H9 (cell line): ENCODE data around the gene SPAG17. TPM values are rescaled to one million over a fixed set of nuclear protein-coding genes. Genes with fewer than 3 reads are reported as not detected.

ENCODE experiments used
- DNase-seq: peaks from one replicate; pipeline ENCODE4 v3.0.0-alpha.2; 2017
- H2AFZ ChIP-seq: one replicate; pipeline ENCODE4 v1.6.1; 2013; ENCODE audit warnings: mild to moderate bottlenecking, low read length, control low read depth, moderate library complexity
- H2AK5ac ChIP-seq: 2 replicates; pipeline ENCODE4 v1.6.1; 2013; ENCODE audit warnings: low read length, control low read depth, mixed read lengths; ENCODE audit not compliant: insufficient read length
- H2BK120ac ChIP-seq: one replicate; pipeline ENCODE4 v1.6.1; 2013; ENCODE audit warnings: low read depth, mild to moderate bottlenecking, low read length, control low read depth, inconsistent platforms; ENCODE audit not compliant: poor library complexity, severe bottlenecking
- H2BK12ac ChIP-seq: 2 replicates; pipeline ENCODE4 v1.6.1; 2013; ENCODE audit warnings: low read length, control low read depth, mixed read lengths, low read depth; ENCODE audit not compliant: insufficient read length
- H2BK15ac ChIP-seq: 2 replicates; pipeline ENCODE4 v1.6.1; 2013; ENCODE audit warnings: low read depth, low read length, control low read depth
- H2BK20ac ChIP-seq: one replicate; pipeline ENCODE4 v1.6.1; 2013; ENCODE audit warnings: low read depth, mild to moderate bottlenecking, low read length, control low read depth, inconsistent platforms; ENCODE audit not compliant: poor library complexity, severe bottlenecking
- H2BK5ac ChIP-seq: 2 replicates; pipeline ENCODE4 v1.6.1; 2013; ENCODE audit warnings: low read length, control low read depth, mixed read lengths; ENCODE audit not compliant: insufficient read length
- H3K14ac ChIP-seq: 2 replicates; pipeline ENCODE4 v1.6.1; 2013; ENCODE audit warnings: low read length, control low read depth; ENCODE audit not compliant: insufficient read depth
- H3K18ac ChIP-seq: 2 replicates; pipeline ENCODE4 v1.6.1; 2013; ENCODE audit warnings: low read depth, mild to moderate bottlenecking, mixed read lengths, low read length, control low read depth; ENCODE audit not compliant: insufficient read length
- H3K23ac ChIP-seq: 2 replicates; pipeline ENCODE4 v1.6.1; 2013; ENCODE audit warnings: low read length, control low read depth, mixed read lengths, low read depth; ENCODE audit not compliant: insufficient read length
- H3K23me2 ChIP-seq: 2 replicates; pipeline ENCODE4 v1.6.1; 2013; ENCODE audit warnings: low read depth, mild to moderate bottlenecking, mixed read lengths, low read length, control low read depth; ENCODE audit not compliant: insufficient read length, poor library complexity, severe bottlenecking
- H3K27ac ChIP-seq: 2 replicates; pipeline ENCODE4 v1.5.1; 2013; ENCODE audit warnings: low read length, control low read depth, mixed read lengths, low read depth; ENCODE audit not compliant: insufficient read length
- H3K27me3 ChIP-seq: 2 replicates; pipeline ENCODE4 v1.6.1; 2013; ENCODE audit warnings: low read length, control low read depth, inconsistent platforms; ENCODE audit not compliant: insufficient read depth
- H3K4ac ChIP-seq: 2 replicates; pipeline ENCODE4 v1.6.1; 2013; ENCODE audit warnings: low read depth, mild to moderate bottlenecking, control low read depth, inconsistent platforms, low read length, moderate library complexity
- H3K4me1 ChIP-seq: 2 replicates; pipeline ENCODE4 v1.6.1; 2013; ENCODE audit warnings: low read length, control low read depth, inconsistent platforms; ENCODE audit not compliant: insufficient read depth
- H3K4me2 ChIP-seq: 2 replicates; pipeline ENCODE4 v1.6.1; 2013; ENCODE audit warnings: low read length, control low read depth, mixed read lengths; ENCODE audit not compliant: insufficient read length, insufficient read depth
- H3K56ac ChIP-seq: 2 replicates; pipeline ENCODE4 v1.6.1; 2013; ENCODE audit warnings: low read depth, mild to moderate bottlenecking, mixed read lengths, low read length, control low read depth; ENCODE audit not compliant: insufficient read length
- H3K79me1 ChIP-seq: 2 replicates; pipeline ENCODE4 v1.6.1; 2013; ENCODE audit warnings: low read depth, mild to moderate bottlenecking, moderate library complexity, low read length, control low read depth, inconsistent platforms; ENCODE audit not compliant: insufficient read depth, poor library complexity, severe bottlenecking
- H3K79me2 ChIP-seq: 2 replicates; pipeline ENCODE4 v1.6.1; 2013; ENCODE audit warnings: low read length, control low read depth, inconsistent platforms; ENCODE audit not compliant: insufficient read depth
- H3K9ac ChIP-seq: 2 replicates; pipeline ENCODE4 v1.6.1; 2013; ENCODE audit warnings: low read length, control low read depth, mixed read lengths; ENCODE audit not compliant: insufficient read length; ENCODE audit errors: extremely low read depth
- H3K9me3 ChIP-seq: one replicate; pipeline ENCODE4 v1.6.1; 2013; ENCODE audit warnings: low read depth, low read length, inconsistent platforms; ENCODE audit not compliant: control insufficient read depth
- H3T11ph ChIP-seq: one replicate; pipeline ENCODE4 v1.6.1; 2013; ENCODE audit warnings: mild to moderate bottlenecking, low read length, control low read depth, inconsistent platforms
- H4K20me1 ChIP-seq: one replicate; pipeline ENCODE4 v1.6.1; 2013; ENCODE audit not compliant: control insufficient read depth, insufficient read length, insufficient read depth
- H4K5ac ChIP-seq: 2 replicates; pipeline ENCODE4 v1.6.1; 2013; ENCODE audit warnings: low read depth, mild to moderate bottlenecking, mixed read lengths, low read length, control low read depth; ENCODE audit not compliant: insufficient read length
- H4K8ac ChIP-seq: replicated peaks from 2 replicates; pipeline ENCODE4 v1.6.1; 2013; ENCODE audit warnings: low read length, control low read depth, mixed read lengths, low read depth; ENCODE audit not compliant: insufficient read length
- H4K91ac ChIP-seq: 2 replicates; pipeline ENCODE4 v1.6.1; 2013; ENCODE audit warnings: low read depth, mild to moderate bottlenecking, moderate library complexity, mixed read lengths, low read length, control low read depth; ENCODE audit not compliant: insufficient read length
- H3K27ac Mint-ChIP-seq, 3 experiments: 2 replicates in 2 of 3; 3 replicates in 1 of 3; pipeline ENCODE4 v1.8.0; 2020 to 2021; ENCODE audit warnings: mixed read lengths in 3 of 3, mild to moderate bottlenecking in 1 of 3, moderate library complexity in 1 of 3
- H3K27me3 Mint-ChIP-seq: 2 replicates; pipeline ENCODE4 v1.8.0; 2021; ENCODE audit warnings: low read depth, mild to moderate bottlenecking, moderate library complexity, mixed read lengths
- H3K36me3 Mint-ChIP-seq, 3 experiments: 2 replicates in 2 of 3; 3 replicates in 1 of 3; pipeline ENCODE4 v1.8.0; 2020 to 2021; ENCODE audit warnings: low read depth in 3 of 3, mixed read lengths in 3 of 3; ENCODE audit not compliant: insufficient read depth in 1 of 3
- H3K4me1 Mint-ChIP-seq, 2 experiments: 2 replicates each; pipeline ENCODE4 v1.8.0; 2020; ENCODE audit warnings: mixed read lengths in 2 of 2
- H3K4me3 Mint-ChIP-seq, 2 experiments: 2 replicates in 1 of 2; 3 replicates in 1 of 2; pipeline ENCODE4 v1.8.0; 2020 to 2021; ENCODE audit warnings: mild to moderate bottlenecking in 2 of 2, mixed read lengths in 2 of 2, moderate library complexity in 1 of 2
- H3K9me3 Mint-ChIP-seq, 2 experiments: 2 replicates in 1 of 2; 3 replicates in 1 of 2; pipeline ENCODE4 v1.8.0; 2020; ENCODE audit warnings: mild to moderate bottlenecking in 2 of 2, mixed read lengths in 2 of 2, moderate library complexity in 1 of 2
- WGBS: extraction: QIAGEN DNeasy Blood & Tissue Kit; methylation state at CpG from one replicate; pipeline ENCODE4 v1.1.7; 2013; ENCODE audit warnings: missing lambda C conversion rate, low lambda C conversion rate, mixed read lengths; ENCODE audit not compliant: insufficient read length; ENCODE audit errors: extremely low coverage; 5-methylcytosine and 5-hydroxymethylcytosine counted together
- total RNA-seq: library from RNA; stranded (reverse); gene quantifications from 2 replicates; pipeline ENCODE4 v1.2.1, GENCODE V29; 2021
- TF ChIP-seq, protein P1 (sequence below): fragments of 200-600 bp; sonication (generic); conservative IDR thresholded peaks from 3 replicates; pipeline ENCODE4 v1.8.0; 2021; ENCODE audit warnings: antibody characterized with exemption, mild to moderate bottlenecking

SPAG17 gene
- total RNA-seq, 1 experiment from 2014 or later = 0.37 TPM

DNA sequence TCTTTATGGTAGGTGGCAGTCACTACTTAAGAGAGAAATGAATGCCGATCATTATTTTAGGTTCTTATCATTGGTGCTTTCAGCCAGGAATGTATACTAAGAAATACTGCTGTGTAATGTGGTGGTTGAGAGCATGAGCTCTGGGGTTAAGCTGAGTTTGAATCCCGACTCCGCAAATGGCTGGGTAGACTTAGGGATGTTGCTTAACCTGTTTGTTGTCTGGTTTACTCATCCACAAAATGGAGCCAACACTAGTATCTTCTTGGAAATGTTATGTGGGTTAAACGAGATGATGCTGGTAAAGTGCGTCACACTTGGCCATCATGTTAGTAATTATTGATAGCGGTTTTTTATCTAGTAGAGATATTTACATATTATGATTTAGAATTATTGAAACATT lies 171.7 kb downstream of the SPAG17 start:
- no peaks in the 10 kb centered on the region for H3K27me3 ChIP-seq
- no peak overlapping the region for H2BK120ac ChIP-seq
- H4K91ac ChIP-seq = no peak overlapping the region
- no CpG with 5 or more reads among the region's 6 CpGs for WGBS
- H2AK5ac ChIP-seq = no peak overlapping the region
- H3K23ac ChIP-seq = no peak overlapping the region
- no peaks in the 10 kb centered on the region for H3K4me1 ChIP-seq
- no peaks in the 10 kb centered on the region for H3K79me2 ChIP-seq
- no peak overlapping the region for H3K9ac ChIP-seq
- H3K27ac ChIP-seq = no peak overlapping the region
- no peak overlapping the region for H4K5ac ChIP-seq
- H3K79me1 ChIP-seq = no peaks in the 10 kb centered on the region
- DNase-seq = no peak
- H3K56ac ChIP-seq = no peak overlapping the region
- no peak overlapping the region for H3K4me2 ChIP-seq
- Mint-ChIP-seq H3K36me3 (no peaks in the 10 kb centered on the region), H3K27me3 (no peaks in the 10 kb centered on the region), H3K4me3 (no peak overlapping the region), H3K9me3 (no peaks in the 10 kb centered on the region), H3K27ac (no peak overlapping the region), H3K4me1 (no peaks in the 10 kb centered on the region)
- no peak overlapping the region for H2BK12ac ChIP-seq
- no peak overlapping the region for H2AFZ ChIP-seq
- no peak overlapping the region for H3K14ac ChIP-seq
- H4K8ac ChIP-seq = no peak overlapping the region
- no peak overlapping the region for H2BK20ac ChIP-seq
- H3K23me2 ChIP-seq = no peaks in the 10 kb centered on the region
- no peak overlapping the region for H3K18ac ChIP-seq
- H3K9me3 ChIP-seq = no peaks in the 10 kb centered on the region
- no peak overlapping the region for H2BK15ac ChIP-seq
- H3T11ph ChIP-seq = no peak overlapping the region
- TF ChIP-seq, protein P1, sequence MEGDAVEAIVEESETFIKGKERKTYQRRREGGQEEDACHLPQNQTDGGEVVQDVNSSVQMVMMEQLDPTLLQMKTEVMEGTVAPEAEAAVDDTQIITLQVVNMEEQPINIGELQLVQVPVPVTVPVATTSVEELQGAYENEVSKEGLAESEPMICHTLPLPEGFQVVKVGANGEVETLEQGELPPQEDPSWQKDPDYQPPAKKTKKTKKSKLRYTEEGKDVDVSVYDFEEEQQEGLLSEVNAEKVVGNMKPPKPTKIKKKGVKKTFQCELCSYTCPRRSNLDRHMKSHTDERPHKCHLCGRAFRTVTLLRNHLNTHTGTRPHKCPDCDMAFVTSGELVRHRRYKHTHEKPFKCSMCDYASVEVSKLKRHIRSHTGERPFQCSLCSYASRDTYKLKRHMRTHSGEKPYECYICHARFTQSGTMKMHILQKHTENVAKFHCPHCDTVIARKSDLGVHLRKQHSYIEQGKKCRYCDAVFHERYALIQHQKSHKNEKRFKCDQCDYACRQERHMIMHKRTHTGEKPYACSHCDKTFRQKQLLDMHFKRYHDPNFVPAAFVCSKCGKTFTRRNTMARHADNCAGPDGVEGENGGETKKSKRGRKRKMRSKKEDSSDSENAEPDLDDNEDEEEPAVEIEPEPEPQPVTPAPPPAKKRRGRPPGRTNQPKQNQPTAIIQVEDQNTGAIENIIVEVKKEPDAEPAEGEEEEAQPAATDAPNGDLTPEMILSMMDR = no peak
- H4K20me1 ChIP-seq = no peaks in the 10 kb centered on the region
- H2BK5ac ChIP-seq = no peak overlapping the region
- no peak overlapping the region for H3K4ac ChIP-seq
